Brain microvascular endothelial cell (primary cell): Measurements from ENCODE around the gene ST3GAL3.

Source experiments
- DNase-seq: peaks from one replicate; pipeline ENCODE4 v3.0.0-alpha.2; 2020
- H3K27ac ChIP-seq: fragments of 250-450 bp; sonication (Bioruptor Pico); 2 replicates; pipeline ENCODE4 v1.5.1; 2020; ENCODE audit warnings: mild to moderate bottlenecking, moderate library complexity
- H3K27me3 ChIP-seq: fragments of 250-450 bp; sonication (Bioruptor Pico); replicated peaks from 2 replicates; pipeline ENCODE4 v1.5.1; 2020; ENCODE audit warnings: mild to moderate bottlenecking
- H3K36me3 ChIP-seq: fragments of 250-450 bp; sonication (Bioruptor Pico); replicated peaks from 2 replicates; pipeline ENCODE4 v1.5.1; 2020; ENCODE audit warnings: mild to moderate bottlenecking
- H3K4me3 ChIP-seq: 2 replicates; pipeline ENCODE4 v1.5.1; 2011; ENCODE audit warnings: low read depth, mild to moderate bottlenecking, control low read depth, low read length, moderate library complexity
- in situ Hi-C: cut with HindIII; loops from 2 replicates; pipeline ENCODE4 v1.10.0; 2017; ENCODE audit warnings: low sequenced_read_pairs, low pct_ligation_motif_present
- TF ChIP-seq, protein P1 (sequence below): IDR thresholded peaks from 2 replicates; pipeline ENCODE4 v1.5.1; 2011; ENCODE audit warnings: low read depth, mild to moderate bottlenecking, moderate library complexity, low read length, control low read depth, inconsistent platforms; ENCODE audit errors: missing control alignments

Gene ST3GAL3

DNA sequence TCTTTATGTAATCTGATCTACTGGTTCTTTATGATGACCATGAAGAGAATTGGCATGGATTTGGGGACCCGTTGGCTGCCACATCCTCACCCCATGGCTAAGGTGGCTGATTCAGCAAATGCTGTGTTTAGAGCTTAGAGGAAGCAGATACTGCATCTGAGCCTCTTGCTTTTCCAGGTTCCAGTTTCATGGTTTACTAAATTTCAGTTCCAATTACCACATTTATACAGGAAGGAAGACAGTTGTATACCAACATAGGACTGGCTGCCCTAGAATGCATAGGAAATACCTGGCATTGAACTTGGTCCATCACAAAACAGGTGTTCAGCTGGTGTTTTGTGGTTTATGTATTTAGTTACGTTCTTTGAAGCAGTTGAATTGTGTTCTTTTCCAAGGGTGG, 107.1 kb downstream of the ST3GAL3 start:
- TF ChIP-seq, protein P1, sequence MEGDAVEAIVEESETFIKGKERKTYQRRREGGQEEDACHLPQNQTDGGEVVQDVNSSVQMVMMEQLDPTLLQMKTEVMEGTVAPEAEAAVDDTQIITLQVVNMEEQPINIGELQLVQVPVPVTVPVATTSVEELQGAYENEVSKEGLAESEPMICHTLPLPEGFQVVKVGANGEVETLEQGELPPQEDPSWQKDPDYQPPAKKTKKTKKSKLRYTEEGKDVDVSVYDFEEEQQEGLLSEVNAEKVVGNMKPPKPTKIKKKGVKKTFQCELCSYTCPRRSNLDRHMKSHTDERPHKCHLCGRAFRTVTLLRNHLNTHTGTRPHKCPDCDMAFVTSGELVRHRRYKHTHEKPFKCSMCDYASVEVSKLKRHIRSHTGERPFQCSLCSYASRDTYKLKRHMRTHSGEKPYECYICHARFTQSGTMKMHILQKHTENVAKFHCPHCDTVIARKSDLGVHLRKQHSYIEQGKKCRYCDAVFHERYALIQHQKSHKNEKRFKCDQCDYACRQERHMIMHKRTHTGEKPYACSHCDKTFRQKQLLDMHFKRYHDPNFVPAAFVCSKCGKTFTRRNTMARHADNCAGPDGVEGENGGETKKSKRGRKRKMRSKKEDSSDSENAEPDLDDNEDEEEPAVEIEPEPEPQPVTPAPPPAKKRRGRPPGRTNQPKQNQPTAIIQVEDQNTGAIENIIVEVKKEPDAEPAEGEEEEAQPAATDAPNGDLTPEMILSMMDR: no peak
- Histone ChIP-seq H3K27ac (no peak overlapping the region), H3K36me3 (peaks cover 8% of the 10 kb centered on the region), H3K4me3 (no peak overlapping the region), H3K27me3 (no peaks in the 10 kb centered on the region)
- DNase-seq: no peak
- in situ Hi-C loops: no loop called here

DNA sequence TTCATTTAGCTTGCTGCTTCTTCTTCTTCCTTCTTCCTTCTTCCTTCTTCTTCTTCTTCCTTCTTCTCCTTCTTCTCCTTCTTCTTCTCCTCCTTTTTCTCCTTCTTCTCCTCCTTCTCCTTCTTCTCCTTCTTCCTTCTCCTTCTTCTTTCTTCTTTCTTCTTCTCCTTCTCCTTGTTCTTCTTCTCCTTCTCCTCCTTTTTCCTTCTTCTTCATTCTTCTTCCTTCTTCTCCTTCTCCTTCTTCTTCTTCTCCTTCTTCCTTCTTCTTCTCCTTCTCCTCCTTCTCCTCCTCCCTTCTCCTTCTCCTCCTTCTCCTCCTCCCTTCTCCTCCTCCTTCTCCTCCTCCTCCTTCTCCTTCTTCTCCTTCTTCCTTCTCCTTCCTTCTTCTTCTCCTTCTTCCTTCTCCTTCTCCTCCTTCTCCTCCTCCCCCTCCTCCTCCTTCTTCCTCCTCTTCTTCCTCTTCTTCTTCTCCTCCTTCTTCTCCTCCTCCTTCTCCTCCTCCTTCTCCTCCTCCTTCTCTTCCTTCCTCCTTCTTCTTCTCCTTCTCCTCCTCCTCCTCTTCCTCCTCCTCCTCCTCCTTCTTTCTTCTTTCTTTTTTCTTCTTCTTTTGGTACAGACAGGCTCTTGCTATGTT, 110.1 kb downstream of the ST3GAL3 start:
- TF ChIP-seq, protein P1: no peak
- Histone ChIP-seq H3K36me3 (peaks cover 12% of the 10 kb centered on the region), H3K27ac (no peak overlapping the region), H3K4me3 (no peak overlapping the region), H3K27me3 (no peaks in the 10 kb centered on the region)
- in situ Hi-C loops: no loop called here
- DNase-seq: no peak

DNA sequence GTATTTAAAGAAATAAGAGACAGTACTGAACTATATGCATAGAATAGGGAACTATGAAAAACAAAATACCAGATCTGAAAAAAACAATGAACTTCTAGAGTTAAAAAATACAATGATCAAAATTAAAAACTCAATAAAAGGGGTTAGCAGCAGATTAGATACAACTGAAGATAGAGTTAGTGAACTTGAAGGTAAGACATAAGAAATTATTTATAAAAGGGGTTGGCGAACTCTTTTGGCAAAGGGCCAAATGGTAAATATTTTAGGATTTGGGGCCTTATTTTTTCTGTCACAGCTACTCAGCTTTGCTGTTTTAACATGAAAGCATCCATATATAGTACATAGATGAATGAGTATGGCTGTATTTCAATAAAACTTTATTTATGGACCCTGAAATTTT, 111.4 kb downstream of the ST3GAL3 start:
- TF ChIP-seq, protein P1: no peak
- H3K27me3 ChIP-seq: no peaks in the 10 kb centered on the region
- in situ Hi-C loops: no loop called here
- no peak overlapping the region for H3K4me3 ChIP-seq
- peaks cover 12% of the 10 kb centered on the region for H3K36me3 ChIP-seq
- DNase-seq: no peak
- H3K27ac ChIP-seq: no peak overlapping the region

DNA sequence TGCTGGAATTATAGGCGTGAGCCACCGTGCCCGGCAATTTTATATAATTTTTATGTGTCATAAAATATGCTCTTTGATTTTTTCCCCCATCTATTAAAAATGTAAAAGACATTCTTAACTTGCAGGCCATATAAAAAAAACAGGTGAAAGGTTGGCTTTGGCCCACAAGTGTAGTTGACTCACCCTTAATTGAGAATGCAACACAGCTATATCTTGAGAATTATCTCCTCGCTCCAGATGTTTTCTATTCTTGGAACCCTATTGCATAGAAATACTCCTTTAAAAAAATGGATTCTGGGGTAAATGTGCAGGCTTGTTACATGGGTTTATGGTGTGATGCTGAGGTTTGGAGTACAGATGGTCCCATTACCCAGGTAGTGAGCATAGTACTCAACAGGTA, 112.0 kb downstream of the ST3GAL3 start:
- Histone ChIP-seq H3K36me3 (peaks cover 12% of the 10 kb centered on the region), H3K27me3 (no peaks in the 10 kb centered on the region), H3K27ac (no peak overlapping the region), H3K4me3 (no peak overlapping the region)
- in situ Hi-C loops: no loop called here
- TF ChIP-seq, protein P1: no peak
- DNase-seq: no peak

DNA sequence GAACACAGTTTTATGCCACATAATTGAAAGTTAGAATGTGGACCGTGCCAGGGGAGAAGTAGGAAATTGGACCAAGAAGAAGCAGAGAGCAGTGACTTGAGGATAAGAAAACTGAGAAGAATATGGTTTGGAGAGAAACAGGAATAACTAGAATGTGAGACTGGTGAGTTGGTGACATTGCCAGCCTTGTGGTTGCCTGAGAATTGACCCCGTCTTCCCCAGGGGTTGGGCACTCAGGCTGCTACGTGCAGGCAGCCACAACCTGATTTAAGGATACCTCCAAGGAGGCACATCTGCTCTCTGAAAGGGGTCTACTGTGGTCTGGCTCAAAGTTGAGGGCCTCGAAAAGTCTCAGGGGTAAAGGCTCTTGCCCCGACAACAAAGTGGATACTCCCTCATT, 114.1 kb downstream of the ST3GAL3 start:
- in situ Hi-C loops: no loop called here
- no peaks in the 10 kb centered on the region for H3K27me3 ChIP-seq
- no peak overlapping the region for H3K27ac ChIP-seq
- peaks cover 6% of the 10 kb centered on the region for H3K36me3 ChIP-seq
- H3K4me3 ChIP-seq: no peak overlapping the region
- DNase-seq: no peak
- TF ChIP-seq, protein P1: no peak
